Activated CD4-positive, CD25-positive, alpha-beta regulatory T cell treated with anti-CD3 and anti-CD28 coated beads, Interleukin-2, amount 50 U/mL, for 16 hours (primary cell): Measurements from ENCODE around the gene KCNC1.

Source experiments
- DNase-seq: peaks from one replicate; pipeline ENCODE4 v3.0.0-alpha.2; 2020; ENCODE audit warnings: low read depth, low spot score

KCNC1 gene

GRCh38 chr11:17734418-17734911 is at the start of gene KCNC1:
Gene KCNC1 (plus strand): TSS chr11:17734781. CDS start chr11:17736003, 1,222 bp downstream.
- no peak for DNase-seq

DNA sequence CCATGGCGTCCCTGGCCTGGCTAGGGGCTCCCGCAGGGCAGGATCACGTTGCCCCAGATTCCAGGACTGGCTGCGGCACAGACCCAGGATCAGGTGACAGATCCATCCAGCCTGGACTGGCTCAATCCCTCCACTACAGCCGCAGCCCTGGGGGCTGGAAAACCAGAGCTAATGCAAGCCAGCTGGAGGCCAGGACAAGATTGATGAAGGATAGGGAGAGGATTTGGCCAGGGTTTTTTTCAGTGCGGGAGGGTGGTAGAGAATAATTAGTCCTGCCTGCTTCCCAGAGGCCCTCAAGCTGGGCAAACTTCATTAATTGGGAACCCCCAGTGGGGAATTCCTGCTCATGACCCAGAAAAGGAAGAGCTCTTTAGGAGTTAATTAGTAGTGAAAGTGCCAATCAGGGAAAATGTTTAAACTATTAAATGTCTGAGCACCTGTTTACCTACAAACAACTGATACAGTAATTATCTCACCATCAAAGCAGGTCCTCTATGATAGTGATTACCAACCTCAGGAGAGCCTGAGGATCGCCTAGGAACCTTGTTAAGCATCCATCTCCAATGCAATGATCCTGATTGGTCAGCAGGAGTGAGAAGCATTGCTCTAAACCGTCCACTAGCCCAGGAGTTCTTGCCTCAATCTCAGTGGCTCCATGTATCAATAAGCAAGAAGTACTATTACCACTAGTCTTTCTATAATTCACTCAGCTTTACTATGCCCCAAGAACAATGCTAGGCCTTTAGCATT is 48.2 kb upstream of the KCNC1 start:
- DNase-seq = no peak

DNA sequence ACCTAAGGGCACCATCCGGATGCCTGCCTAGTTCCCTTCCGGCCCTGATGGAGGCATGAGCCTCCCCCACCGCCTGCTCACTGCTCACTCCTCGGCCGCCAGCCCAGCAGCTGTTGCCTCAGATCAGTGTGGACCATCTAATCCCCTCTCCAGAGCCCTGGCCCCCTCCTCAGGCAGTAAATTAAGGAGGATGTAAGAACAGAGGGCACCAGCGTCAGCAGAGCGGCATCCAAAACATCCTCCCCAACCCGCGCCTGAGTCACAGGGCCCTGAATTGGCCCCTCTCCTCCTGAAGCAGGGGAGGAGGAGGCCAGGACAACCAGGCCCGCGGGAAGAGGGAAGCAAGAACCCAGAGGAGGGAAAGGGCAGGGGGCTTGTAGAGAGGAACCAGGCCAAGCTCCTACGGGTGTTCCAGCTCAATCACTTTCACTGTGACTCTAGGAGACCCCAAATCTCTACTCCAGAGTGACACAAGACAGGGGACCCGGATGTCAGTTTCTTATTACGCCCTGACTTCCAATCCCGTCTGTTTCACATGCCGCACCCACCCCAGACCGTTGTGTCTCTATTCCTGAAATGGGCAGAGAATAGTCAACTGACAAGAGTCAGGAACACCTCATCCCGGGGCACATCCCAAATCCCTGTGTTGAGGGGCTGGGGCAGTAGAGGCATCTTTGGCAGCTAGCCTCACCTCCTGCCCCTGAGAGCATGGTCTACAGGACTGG is 46.5 kb upstream of the KCNC1 start:
- DNase-seq = no peak

DNA sequence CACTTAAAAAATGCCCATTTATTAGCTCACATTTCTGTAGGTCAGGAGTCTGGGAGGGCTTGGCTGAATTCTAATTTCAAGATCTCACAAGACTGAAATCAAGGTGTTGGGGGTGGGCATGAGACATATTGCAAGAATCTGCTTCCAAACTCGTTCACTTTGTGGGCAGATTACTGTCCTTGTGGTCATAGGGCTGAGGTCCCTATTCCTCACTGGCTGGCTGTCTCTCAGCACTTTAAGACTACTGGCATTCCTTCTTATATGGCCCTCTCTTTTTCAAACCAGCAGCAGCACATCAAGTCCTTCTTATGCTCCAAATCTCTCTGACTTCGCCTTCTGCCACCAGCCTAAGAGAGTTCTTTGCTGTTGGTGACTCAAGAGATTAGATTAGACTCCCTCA is 43.0 kb upstream of the KCNC1 start:
- no peak for DNase-seq

DNA sequence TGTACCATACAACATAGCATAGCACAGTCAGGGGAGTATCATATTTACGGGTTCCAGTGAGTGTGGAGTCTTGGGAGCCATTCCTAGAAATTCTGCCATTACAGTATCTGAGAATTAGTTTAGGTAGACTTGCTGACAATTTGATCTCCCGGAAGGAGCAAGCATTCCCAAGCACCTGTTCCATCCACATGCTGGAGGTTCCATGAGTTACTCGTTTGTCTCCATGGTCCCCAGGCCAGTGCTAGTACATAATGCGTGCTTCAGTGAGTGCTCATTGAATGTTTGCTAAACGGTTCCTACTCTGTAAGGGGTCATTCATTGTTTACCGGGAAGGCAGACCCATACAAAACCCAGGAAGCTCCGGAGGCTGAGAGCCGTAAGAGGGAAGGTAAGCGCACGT is 42.6 kb upstream of the KCNC1 start:
- DNase-seq = no peak

DNA sequence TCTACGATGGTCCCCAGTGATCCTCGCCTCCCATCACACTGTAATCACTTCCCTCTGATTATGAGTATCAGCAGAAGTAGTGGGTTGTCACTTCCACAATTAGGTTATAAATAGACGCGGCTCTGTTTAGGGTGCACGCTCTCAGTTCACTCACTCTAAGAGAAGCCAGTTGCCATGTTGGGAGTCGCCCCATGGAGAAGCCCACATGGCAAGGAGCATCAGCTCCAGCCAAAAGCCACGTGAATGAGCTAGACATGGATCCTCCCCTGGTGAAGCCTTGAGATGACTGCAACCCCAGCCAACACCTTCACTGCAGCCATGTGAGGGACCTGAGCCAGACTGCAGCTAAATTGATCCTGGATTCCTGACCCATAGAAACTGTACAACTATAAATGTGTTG is 41.6 kb upstream of the KCNC1 start:
- DNase-seq = no peak

DNA sequence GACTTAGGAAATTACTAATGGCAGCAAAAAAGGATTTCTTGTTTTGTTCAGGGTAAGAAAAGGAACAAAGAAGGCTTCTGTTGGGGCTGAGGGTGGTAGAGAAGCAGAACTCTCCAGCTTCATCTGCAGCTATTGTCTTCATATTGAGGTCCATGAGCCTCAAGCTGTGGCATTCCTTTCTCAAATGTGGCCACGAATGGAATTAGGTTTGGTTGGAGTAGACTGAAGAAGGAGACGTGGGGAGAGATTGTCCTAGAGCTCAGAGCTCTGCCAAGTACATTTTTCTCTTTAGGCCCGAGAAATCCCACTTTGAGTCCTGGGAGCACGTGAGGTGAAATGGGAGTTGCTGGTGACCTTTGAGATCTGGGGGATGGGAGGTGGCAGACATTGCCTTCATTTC is 41.0 kb upstream of the KCNC1 start:
- DNase-seq = no peak

DNA sequence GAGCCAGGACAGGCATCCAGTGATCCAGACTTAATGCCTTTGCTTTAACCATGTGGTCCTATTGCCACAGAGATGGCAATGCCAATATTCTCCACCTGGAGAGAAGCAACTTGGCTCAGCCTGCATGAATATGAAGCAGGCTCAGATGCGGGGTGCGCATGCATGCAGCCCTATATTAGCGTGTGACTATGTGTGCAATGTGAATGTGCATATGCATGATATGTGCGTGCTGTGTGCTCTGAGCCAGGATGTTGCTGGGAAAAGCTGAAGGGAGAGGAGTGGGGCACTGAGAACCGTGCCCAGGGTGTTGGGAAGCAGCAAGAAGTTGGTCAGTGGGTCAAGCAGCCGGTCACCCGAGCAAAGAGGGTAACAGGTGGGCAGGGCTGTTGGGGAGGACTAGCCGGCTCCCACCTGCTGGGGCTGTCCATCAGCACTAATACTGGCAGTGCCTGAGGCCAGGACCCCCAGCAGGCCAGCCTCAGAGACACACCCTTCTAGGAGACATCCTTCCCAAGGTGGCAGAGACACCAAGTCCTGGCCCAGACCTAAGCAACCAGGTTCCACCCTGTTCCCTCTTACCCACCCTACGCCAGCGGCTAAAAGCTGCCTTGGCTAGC is 40.0 kb upstream of the KCNC1 start:
- no peak for DNase-seq

DNA sequence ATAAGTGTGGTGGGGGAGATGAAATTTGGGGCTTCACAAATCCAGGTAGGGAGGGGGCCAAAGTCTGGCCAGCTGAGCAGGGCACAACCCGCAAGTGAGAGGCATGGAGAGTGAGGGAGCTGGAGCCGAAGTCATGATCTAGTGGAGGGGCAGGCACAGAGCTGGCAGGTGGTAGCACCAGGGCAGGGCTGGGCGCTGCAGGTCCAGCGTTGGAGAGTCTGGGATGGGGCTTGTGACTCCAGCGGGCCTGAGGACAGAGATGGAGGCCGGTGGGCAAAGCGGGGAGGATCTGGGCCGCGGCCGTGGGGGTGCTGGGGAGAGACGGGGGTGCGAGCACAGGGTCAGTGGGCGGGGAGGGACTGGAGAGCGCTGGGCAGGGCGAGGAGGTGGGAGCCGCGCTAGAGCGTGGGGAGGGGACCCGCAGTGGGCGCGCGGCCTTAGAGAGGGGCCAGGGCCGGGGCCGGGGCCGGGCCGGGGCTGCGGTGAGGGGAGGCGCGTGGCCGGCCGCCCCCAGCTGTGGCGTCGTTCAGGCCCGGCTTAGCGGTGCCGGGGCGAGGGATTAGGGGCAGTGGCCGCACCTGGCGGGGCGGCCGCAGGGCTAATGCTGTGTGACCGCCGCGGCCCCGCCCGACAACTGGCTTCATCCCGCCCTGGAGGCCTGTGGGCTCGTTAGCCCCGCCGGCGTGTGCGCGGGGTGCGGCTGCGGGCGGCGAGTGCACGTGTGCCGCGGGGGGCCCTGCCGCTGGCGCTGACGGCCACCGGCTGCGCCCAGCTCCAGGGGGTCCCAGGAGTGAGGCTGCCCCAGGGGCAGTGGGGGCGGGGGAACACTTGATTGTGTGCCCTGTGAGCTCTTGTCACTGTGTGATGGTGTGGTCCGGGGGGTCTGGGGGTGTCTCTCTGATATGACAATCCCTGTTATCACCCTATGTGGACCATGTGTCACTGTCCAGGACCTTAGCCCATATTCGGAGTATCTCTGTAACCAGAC is 38.8 kb upstream of the KCNC1 start:
- DNase-seq = no peak

DNA sequence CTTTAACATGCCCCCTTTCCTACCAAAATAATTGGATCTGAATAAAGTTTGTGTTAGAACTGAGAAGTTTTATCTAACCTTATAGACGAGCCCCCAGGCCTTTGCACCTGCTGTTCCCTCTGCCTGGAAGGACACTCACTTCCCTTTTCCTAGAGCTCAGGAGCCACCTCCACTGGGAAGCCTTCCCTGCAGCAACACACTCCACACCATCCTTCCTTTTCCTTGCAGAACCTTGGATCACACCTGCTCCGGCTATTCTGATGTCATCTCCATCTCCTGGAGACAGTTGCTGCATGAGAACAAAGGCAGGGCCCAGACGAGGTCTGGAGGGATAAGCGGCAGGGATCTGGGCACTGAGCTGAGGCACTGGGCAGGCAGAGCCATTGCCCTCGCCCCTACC is 37.8 kb upstream of the KCNC1 start:
- DNase-seq = no peak

DNA sequence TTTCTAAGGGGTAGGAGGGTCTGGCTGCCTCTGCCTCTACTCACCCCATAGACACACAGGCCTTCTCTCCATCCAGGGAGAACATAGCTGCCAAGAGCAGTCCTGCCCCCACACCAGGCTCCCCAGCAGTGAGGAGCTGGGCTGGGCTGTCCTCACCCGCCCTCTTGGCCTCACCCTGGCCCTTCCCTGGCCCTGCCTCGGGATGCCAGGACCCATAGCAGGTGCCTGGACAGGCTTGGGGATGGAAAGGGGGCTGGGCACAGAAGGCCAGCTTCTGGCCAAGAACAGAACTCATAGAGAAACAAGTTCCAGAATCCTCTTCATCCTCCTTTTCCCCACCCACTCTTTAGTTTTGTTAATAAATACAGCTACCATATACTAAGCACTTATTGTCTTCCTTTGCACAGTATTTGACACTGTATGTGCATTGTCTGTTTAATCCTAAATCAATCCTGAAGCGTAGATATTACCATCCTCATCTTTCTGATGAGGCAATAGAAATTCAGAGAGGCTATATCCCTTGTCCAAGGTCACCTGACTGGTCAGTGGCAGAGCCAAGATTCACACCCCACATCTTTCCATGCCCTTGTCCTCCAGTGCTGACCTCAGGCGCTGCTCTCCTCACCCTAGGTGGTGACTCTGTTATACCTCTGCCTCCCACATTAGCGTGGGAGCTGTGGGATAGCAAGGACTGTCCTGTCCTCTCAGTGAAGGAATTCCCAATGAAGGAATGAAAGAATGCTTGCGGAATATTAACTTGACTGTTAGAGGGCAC is 37.2 kb upstream of the KCNC1 start:
- no peak for DNase-seq

DNA sequence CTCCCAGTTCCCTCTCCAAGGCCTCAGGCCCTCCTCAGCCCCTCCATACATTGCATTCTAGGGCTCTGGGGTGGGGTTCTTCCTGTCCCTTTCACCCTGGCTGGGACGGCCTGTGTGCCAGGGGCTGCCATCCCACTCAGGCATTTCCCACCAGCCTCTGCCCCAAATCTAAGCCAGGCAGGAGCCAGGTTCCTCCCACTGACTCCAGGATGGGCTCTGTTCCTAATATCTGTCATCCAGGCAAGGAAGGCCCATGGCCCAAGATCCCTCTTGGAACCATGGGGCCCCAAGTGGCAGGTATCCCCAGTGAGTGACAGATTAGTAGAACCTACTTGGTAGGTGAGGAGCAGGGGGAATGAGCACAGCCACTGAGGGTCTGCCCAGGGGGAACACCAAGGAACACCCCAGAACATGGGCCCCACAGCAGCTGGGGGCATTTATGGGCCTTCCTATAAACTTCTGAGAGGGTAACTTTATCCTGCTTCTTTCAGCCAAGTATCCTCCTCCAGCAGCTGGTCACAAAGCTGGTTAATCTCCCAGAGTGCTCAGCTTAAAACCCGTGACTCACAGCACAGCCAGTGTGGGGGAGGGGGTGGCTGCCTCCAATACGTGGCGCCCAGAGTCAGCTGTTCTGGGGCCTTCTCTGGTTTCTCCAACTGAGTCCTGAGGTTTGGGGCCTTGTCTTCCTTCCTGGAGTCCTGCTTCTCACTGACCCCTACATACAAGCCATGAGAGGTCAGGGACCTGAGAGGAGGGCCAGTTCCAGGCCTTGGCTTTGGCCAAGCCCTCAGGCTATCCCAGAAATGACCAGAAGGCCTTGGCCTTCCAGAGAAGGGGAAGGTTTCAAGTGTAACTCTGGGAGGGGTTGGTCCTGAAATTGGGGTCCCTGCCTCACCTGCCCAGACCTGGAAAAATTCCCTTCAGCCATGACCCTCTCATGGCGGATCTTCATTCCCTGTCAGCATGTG is 35.1 kb upstream of the KCNC1 start:
- DNase-seq = no peak

DNA sequence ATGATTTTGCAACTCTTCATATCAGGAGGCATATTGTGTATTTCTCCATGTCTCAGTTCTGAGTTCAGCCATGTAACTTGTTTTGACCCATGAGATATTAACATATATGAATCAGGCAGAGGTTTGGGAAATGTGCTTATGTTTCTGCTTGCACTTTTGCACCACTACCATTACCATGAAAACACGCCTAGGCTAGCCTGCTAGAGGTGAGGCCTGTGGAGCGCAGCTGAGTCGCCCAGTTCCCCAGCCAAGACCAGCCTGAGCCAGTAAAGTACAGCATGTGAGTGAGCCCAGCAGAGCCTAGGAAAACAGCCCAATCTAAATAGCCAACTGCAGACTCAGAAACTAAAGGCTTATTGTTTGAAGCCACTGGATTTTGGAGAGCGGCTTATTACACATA is 33.6 kb upstream of the KCNC1 start:
- no peak for DNase-seq

DNA sequence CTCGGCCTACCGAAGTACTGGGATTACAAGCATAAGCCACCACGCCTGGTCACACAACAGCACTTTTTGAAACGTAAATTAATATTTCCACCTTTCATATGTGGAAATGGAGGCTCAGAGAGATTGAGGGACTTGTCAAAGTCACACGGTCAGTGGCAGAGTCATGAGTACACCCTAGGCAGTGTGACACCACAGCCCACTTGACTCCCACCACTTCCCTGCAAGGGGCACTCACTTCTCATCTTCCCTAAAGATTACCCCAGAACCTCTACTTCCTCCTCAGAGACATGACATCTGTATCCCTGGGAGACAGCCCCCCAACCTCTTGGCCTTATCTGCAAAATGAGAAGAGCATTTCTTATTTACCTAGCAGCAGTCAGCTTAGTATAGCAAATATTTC is 31.7 kb upstream of the KCNC1 start:
- no peak for DNase-seq

DNA sequence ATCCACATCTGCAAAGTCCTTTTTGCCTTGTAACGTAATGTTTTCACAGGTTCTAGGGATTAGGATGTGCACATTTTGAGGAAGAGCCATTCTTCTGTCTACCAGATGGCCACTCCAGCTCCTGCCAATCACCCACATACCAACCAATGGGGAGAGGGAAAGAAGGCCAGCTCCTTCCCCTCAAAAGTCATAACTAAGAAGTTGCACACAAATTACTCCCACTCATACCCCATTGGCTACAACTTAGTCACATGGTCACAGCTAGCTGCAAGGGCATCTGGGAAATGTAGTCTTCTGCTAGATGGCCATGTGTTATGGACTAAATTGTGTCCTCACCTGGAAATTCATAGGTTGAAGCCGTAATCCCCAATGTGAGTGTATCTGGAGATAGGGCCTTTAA is 30.6 kb upstream of the KCNC1 start:
- no peak for DNase-seq

- no peak for DNase-seq
Measured at GRCh38 chr11:17707830-17708229, 26.8 kb upstream of the KCNC1 start.

- DNase-seq = no peak
Measured at GRCh38 chr11:17711836-17712235, 22.7 kb upstream of the KCNC1 start.

- DNase-seq = no peak
Measured at GRCh38 chr11:17713851-17714250, 20.7 kb upstream of the KCNC1 start.

GRCh38 chr11:17714356-17714854 is 20.2 kb upstream of the KCNC1 start:
- no peak for DNase-seq
